ENCODE data around the gene MED29.
A peak's percentile ranks its signal among the peaks of the same experiment; 100 is the strongest.

The MED29 gene

GRCh38 chr19:39427707-39428106 is 36.5 kb downstream of the MED29 start:
- Histone ChIP-seq H3K4me1 (ENCODE audit: insufficient read depth, low read length) (peaks cover 15% of the 10 kb centered on the region), H3K36me3 (ENCODE audit: insufficient read depth, low read depth, low read length) (peaks cover 45% of the 10 kb centered on the region), H3K27me3 (ENCODE audit: insufficient read depth, low read length) (no peaks in the 10 kb centered on the region), H3K4me3 (ENCODE audit: low read length) (peak overlapping the region; percentile 1; the same call in 1 of the 2 replicates), H3K9me3 (ENCODE audit: insufficient read depth, low read depth, low read length) (no peaks in the 10 kb centered on the region), H3K9ac (ENCODE audit: low read depth, low read length) (no peak overlapping the region; the same call in 1 of the 2 replicates), H3K27ac (ENCODE audit: low read length) (no peak overlapping the region)

GRCh38 chr19:39428283-39429112 is 37.3 kb downstream of the MED29 start:
- peaks cover 45% of the 10 kb centered on the region for H3K36me3 ChIP-seq (ENCODE audit: insufficient read depth, low read depth, low read length)
- peak overlapping the region; percentile 50 for H3K27ac ChIP-seq (ENCODE audit: low read length)
- H3K27me3 ChIP-seq (ENCODE audit: insufficient read depth, low read length), result no peaks in the 10 kb centered on the region
- no peaks in the 10 kb centered on the region for H3K9me3 ChIP-seq (ENCODE audit: insufficient read depth, low read depth, low read length)
- peak overlapping the region; percentile 71 for H3K9ac ChIP-seq (ENCODE audit: low read depth, low read length)
- peaks cover 15% of the 10 kb centered on the region for H3K4me1 ChIP-seq (ENCODE audit: insufficient read depth, low read length)
- H3K4me3 ChIP-seq (ENCODE audit: low read length), result peak overlapping the region; percentile 36; the same call in 1 of the 2 replicates

GRCh38 chr19:39430675-39431593 is 39.8 kb downstream of the MED29 start:
- Histone ChIP-seq H3K9me3 (ENCODE audit: insufficient read depth, low read depth, low read length) (no peaks in the 10 kb centered on the region), H3K27me3 (ENCODE audit: insufficient read depth, low read length) (no peaks in the 10 kb centered on the region), H3K4me3 (ENCODE audit: low read length) (no peak overlapping the region), H3K9ac (ENCODE audit: low read depth, low read length) (0 out of 2 replicates have a peak overlapping the region, but pooled peaks have one; percentile 10), H3K4me1 (ENCODE audit: insufficient read depth, low read length) (peaks cover 20% of the 10 kb centered on the region), H3K36me3 (ENCODE audit: insufficient read depth, low read depth, low read length) (peaks cover 42% of the 10 kb centered on the region), H3K27ac (ENCODE audit: low read length) (peak overlapping the region; percentile 51)

GRCh38 chr19:39432677-39433025 is 41.5 kb downstream of the MED29 start:
- Histone ChIP-seq H3K27ac (ENCODE audit: low read length) (no peak overlapping the region), H3K9ac (ENCODE audit: low read depth, low read length) (no peak overlapping the region), H3K4me3 (ENCODE audit: low read length) (no peak overlapping the region), H3K9me3 (ENCODE audit: insufficient read depth, low read depth, low read length) (no peaks in the 10 kb centered on the region), H3K4me1 (ENCODE audit: insufficient read depth, low read length) (peaks cover 21% of the 10 kb centered on the region), H3K27me3 (ENCODE audit: insufficient read depth, low read length) (no peaks in the 10 kb centered on the region), H3K36me3 (ENCODE audit: insufficient read depth, low read depth, low read length) (peaks cover 39% of the 10 kb centered on the region)

GRCh38 chr19:39433480-39434079 is 42.4 kb downstream of the MED29 start:
- Histone ChIP-seq H3K4me3 (ENCODE audit: low read length) (peak overlapping the region; percentile 99; the same call in 1 of the 2 replicates), H3K4me1 (ENCODE audit: insufficient read depth, low read length) (peaks cover 16% of the 10 kb centered on the region), H3K27ac (ENCODE audit: low read length) (no peak overlapping the region), H3K9ac (ENCODE audit: low read depth, low read length) (peak overlapping the region; percentile 100; the same call in 1 of the 2 replicates), H3K9me3 (ENCODE audit: insufficient read depth, low read depth, low read length) (no peaks in the 10 kb centered on the region), H3K27me3 (ENCODE audit: insufficient read depth, low read length) (no peaks in the 10 kb centered on the region), H3K36me3 (ENCODE audit: insufficient read depth, low read depth, low read length) (peaks cover 39% of the 10 kb centered on the region)

- Histone ChIP-seq H3K9me3 (ENCODE audit: insufficient read depth, low read depth, low read length) (no peaks in the 10 kb centered on the region), H3K27me3 (ENCODE audit: insufficient read depth, low read length) (no peaks in the 10 kb centered on the region), H3K27ac (ENCODE audit: low read length) (no peak overlapping the region), H3K36me3 (ENCODE audit: insufficient read depth, low read depth, low read length) (peaks cover 39% of the 10 kb centered on the region), H3K9ac (ENCODE audit: low read depth, low read length) (peak overlapping the region; percentile 100), H3K4me1 (ENCODE audit: insufficient read depth, low read length) (peaks cover 10% of the 10 kb centered on the region; the same call in 1 of the 2 replicates), H3K4me3 (ENCODE audit: low read length) (peak overlapping the region; percentile 99)
Measured at GRCh38 chr19:39434123-39435076, 43.2 kb downstream of the MED29 start.

GRCh38 chr19:39435499-39436349 is 44.5 kb downstream of the MED29 start, which contains the start of gene RPS16:
Gene RPS16 (minus strand): TSS chr19:39435949. CDS start chr19:39435895, 54 bp downstream.
- Histone ChIP-seq H3K9ac (ENCODE audit: low read depth, low read length) (peak within 1 kb of the TSS; percentile 100), H3K36me3 (ENCODE audit: insufficient read depth, low read depth, low read length) (peaks cover 39% of the 10 kb centered on the region), H3K4me3 (ENCODE audit: low read length) (peak within 1 kb of the TSS; percentile 99), H3K27me3 (ENCODE audit: insufficient read depth, low read length) (no peaks in the 10 kb centered on the region), H3K27ac (ENCODE audit: low read length) (peak within 1 kb of the TSS; percentile 92), H3K4me1 (ENCODE audit: insufficient read depth, low read length) (peaks cover 10% of the 10 kb centered on the region; the same call in 1 of the 2 replicates), H3K9me3 (ENCODE audit: insufficient read depth, low read depth, low read length) (no peaks in the 10 kb centered on the region)

- Histone ChIP-seq H3K9me3 (ENCODE audit: insufficient read depth, low read depth, low read length) (no peaks in the 10 kb centered on the region), H3K9ac (ENCODE audit: low read depth, low read length) (peak overlapping the region; percentile 96), H3K27me3 (ENCODE audit: insufficient read depth, low read length) (no peaks in the 10 kb centered on the region), H3K4me1 (ENCODE audit: insufficient read depth, low read length) (peaks cover 10% of the 10 kb centered on the region; the same call in 1 of the 2 replicates), H3K27ac (ENCODE audit: low read length) (peak overlapping the region; percentile 86), H3K4me3 (ENCODE audit: low read length) (peak overlapping the region; percentile 99), H3K36me3 (ENCODE audit: insufficient read depth, low read depth, low read length) (peaks cover 37% of the 10 kb centered on the region)
Measured at GRCh38 chr19:39436350-39436716, 45.2 kb downstream of the MED29 start.

- Histone ChIP-seq H3K4me1 (ENCODE audit: insufficient read depth, low read length) (peaks cover 10% of the 10 kb centered on the region; the same call in 1 of the 2 replicates), H3K9ac (ENCODE audit: low read depth, low read length) (no peak overlapping the region), H3K36me3 (ENCODE audit: insufficient read depth, low read depth, low read length) (peaks cover 22% of the 10 kb centered on the region), H3K9me3 (ENCODE audit: insufficient read depth, low read depth, low read length) (no peaks in the 10 kb centered on the region), H3K27me3 (ENCODE audit: insufficient read depth, low read length) (no peaks in the 10 kb centered on the region), H3K4me3 (ENCODE audit: low read length) (no peak overlapping the region), H3K27ac (ENCODE audit: low read length) (no peak overlapping the region)
Measured at GRCh38 chr19:39438270-39438934, 47.2 kb downstream of the MED29 start.

Data from iPS-20b (cell line).